Mammary epithelial cell (primary cell): ENCODE measurements around the gene CBLN1.

ENCODE experiments used
- EZH2 ChIP-seq: IDR thresholded peaks from 2 replicates; pipeline ENCODE4 v1.6.1; 2012; ENCODE audit warnings: low read length, inconsistent platforms, borderline replicate concordance
- TF ChIP-seq, protein P1 (sequence below), 2 donors: IDR thresholded peaks in 1 of 2; conservative IDR thresholded peaks in 1 of 2; 2 replicates each; pipeline ENCODE4 v1.5.1; 2011 to 2012; ENCODE audit warnings: inconsistent platforms in 2 of 2, low read length in 2 of 2, mild to moderate bottlenecking in 2 of 2, control low read depth in 1 of 2, low read depth in 1 of 2; ENCODE audit not compliant: insufficient read depth in 1 of 2; ENCODE audit errors: extremely low read depth in 1 of 2

DNA sequence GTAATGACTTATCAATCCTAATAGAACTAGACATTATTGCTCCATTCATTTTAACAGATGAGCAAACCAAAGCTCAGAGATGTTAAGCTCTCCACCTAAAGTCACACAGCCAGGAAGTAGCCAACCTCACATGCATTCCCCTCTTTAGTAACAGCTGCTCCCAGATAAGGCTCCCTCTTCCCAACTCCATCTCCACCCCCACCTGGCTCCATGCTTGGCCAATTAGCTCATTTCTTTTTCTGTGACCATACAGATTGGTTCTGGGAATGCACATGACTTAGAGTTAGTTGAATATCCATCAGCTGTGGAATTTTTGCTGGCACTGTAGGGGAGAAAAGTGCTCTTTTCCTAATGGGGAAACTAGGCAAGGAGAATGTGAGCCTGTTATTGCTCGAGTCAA lies 13.0 kb downstream of the CBLN1 start:
- TF ChIP-seq EZH2 = no peak
- TF ChIP-seq, protein P1, sequence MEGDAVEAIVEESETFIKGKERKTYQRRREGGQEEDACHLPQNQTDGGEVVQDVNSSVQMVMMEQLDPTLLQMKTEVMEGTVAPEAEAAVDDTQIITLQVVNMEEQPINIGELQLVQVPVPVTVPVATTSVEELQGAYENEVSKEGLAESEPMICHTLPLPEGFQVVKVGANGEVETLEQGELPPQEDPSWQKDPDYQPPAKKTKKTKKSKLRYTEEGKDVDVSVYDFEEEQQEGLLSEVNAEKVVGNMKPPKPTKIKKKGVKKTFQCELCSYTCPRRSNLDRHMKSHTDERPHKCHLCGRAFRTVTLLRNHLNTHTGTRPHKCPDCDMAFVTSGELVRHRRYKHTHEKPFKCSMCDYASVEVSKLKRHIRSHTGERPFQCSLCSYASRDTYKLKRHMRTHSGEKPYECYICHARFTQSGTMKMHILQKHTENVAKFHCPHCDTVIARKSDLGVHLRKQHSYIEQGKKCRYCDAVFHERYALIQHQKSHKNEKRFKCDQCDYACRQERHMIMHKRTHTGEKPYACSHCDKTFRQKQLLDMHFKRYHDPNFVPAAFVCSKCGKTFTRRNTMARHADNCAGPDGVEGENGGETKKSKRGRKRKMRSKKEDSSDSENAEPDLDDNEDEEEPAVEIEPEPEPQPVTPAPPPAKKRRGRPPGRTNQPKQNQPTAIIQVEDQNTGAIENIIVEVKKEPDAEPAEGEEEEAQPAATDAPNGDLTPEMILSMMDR (conservative IDR thresholded peaks at IDR 0.05 in 1 of 2, IDR thresholded peaks at IDR 0.05 in 1 of 2; ENCODE audit: extremely low read depth in 1 of 2, insufficient read depth in 1 of 2, low read depth in 1 of 2, low read length in 2 of 2) = no peak
